Hypothalamus (tissue), 51 donors: Measurements from ENCODE around the gene TPSG1.
"Not testable (repeated sequence)": the region's sequence is repeated elsewhere in the genome, so short reads cannot be mapped to it uniquely, and the experiment has no call there.

Experiments used
- DNase-seq, 51 donors: peaks; one replicate each; lab custom pipeline; 2025; lab: John Stamatoyannopoulos, UW

TPSG1 gene

DNA sequence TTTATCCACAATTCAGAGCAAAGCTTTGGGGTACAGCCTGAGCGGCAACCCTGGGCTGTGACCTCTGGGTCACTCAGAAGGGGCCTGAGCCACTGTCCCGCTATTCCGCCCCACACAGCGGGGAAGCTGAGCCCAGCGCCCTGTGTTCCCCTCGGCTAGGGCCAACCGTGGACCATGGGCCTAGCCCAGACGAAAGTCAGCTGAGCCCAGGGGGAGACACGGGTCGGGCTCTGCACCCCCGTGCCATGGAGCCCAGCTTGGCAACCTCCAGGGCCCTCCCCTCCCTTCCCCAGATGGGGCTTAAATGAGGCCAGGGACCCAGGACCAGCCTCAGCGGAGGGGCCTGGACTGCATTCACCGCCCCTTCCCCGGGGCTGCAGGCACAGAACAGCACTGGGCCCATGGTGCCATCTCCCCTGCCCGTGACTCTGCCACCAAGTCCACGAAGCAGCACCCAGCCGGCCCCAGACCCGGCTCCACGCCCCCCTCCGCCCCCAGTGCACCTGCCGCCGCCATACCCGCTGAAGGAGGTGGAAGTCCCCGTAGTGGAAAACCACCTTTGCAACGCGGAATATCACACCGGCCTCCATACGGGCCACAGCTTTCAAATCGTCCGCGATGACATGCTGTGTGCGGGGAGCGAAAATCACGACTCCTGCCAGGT, 32.6 kb upstream of the TPSG1 start:
- no peak for DNase-seq

DNA sequence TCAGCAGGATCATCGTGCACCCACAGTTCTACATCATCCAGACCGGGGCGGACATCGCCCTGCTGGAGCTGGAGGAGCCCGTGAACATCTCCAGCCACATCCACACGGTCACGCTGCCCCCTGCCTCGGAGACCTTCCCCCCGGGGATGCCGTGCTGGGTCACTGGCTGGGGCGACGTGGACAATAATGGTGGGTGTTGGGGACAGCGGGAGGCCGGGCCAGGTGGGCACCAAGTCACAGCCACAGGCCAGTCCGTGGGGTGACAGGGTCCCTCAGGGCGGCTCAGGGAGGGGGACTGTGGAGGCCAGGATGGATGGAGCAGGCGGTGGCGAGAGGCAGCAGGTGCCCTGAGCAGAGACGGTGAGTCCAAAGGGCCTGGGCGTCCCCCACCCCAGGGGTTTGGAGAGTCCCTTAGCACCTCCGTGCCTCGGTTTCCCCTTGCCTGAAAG, 31.8 kb upstream of the TPSG1 start:
- no peak for DNase-seq

DNA sequence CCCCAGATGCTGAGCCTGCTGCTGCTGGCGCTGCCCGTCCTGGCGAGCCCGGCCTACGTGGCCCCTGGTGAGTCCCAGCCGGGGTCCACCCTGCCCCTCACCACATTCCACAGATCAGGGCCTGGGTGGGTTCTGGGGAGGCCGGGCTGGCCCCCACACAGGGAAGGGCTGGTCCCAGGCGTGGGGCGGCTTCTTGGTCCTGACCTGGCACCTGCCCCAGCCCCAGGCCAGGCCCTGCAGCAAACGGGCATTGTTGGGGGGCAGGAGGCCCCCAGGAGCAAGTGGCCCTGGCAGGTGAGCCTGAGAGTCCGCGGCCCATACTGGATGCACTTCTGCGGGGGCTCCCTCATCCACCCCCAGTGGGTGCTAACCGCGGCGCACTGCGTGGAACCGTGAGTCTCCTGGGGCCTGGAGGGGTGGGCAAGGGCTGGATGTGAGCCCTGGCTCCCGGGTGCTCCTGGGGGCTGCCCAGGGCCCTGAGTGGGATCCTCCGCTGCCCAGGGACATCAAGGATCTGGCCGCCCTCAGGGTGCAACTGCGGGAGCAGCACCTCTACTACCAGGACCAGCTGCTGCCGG, 31.3 kb upstream of the TPSG1 start:
- not testable (repeated sequence) for DNase-seq

DNA sequence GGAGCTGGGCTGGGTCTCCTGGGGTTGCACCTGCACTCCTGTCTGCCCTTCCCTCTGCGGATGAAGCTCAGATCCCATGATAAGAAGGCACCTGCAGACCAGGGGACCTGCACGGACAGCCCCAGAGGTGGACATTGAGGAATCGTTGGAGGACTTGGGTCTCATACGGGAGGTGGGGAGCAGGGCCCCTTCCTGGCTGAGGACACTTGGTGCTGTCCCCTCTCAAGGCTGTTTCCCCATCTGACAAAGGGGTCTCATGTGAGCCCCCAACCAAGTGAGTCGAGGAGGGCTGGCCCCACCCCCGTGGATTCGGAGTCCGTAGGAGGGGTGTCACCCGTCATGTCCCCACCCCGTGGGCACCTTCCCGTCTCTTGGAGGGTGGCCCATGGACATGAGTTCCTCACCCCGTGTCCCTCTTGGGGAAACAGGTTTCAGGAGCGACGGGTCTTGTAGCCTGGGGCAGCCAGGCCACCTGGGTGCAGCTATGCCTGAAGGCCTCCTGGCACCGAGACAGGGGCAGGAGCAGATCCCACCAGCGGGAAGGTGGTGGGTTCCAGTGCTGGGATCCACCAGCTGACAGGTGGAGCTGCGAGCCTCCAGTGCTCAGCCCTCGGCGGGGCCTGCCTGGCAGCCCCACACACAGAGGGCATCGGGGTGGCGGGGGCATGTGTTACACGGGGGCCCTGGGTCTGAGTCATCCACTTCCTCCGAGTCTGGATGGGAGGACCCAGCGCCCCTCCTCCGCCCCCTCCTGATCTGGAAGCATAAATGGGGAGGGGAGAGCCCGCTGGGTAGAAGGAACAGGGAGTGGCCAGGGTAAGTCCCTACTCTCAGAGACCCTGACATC, 30.4 kb upstream of the TPSG1 start, which contains the start of gene TPSD1:
TPSD1 (plus strand) TSS at position 794 of the 847 bp plus-strand sequence. CDS start 212 bp downstream, outside the sequence.
- not testable (repeated sequence) for DNase-seq

DNA sequence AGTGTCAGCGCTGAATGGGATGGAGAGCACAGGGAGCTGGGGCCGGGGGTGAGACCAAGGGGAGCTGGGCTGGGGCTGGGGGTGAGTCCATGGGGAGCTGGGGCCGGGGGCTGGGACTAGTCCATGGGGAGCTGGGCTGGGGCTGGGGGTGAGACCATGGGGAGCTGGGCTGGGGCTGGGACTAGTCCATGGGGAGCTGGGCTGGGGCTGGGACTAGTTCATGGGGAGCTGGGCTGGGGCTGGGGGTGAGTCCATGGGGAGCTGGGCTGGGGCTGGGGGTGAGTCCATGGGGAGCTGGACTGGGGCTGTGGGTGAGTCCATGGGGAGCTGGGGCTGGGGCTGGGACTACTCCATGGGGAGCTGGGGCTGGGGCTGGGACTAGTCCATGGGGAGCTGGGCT, 29.8 kb upstream of the TPSG1 start:
- DNase-seq: not testable (repeated sequence)

DNA sequence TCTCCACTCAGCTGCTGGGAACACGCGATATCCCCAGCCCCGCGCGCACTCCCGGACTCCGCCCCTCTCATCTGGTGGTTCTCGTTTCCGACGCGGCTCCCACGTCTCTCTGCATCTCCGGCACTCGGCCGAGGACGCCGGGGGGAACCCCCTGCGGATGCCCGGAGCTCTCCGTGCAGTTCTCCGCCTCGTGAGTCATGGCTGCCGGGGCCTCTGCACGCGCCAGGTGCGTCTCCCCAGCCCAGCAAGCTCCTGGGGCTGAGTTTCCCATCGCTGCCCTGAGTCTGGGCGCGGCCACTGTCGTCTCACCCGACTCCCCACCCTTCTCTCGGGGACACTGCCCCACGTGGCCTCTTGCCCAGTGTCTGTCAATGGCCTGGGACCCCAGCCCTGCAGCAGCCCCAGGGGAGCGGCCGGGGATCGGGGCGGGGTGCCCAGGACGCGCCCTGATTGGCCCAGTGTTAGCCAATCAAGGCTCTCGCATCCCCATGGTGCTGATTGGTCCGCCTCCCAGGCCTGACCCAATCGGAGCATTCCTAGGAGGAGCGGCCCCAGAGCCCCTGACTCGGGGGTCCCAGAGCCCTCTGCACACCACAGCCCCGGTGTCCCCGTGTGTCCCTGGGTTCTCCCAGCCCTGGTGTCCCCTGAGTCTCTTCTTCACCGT, 28.8 kb upstream of the TPSG1 start:
- DNase-seq: not testable (repeated sequence)

DNA sequence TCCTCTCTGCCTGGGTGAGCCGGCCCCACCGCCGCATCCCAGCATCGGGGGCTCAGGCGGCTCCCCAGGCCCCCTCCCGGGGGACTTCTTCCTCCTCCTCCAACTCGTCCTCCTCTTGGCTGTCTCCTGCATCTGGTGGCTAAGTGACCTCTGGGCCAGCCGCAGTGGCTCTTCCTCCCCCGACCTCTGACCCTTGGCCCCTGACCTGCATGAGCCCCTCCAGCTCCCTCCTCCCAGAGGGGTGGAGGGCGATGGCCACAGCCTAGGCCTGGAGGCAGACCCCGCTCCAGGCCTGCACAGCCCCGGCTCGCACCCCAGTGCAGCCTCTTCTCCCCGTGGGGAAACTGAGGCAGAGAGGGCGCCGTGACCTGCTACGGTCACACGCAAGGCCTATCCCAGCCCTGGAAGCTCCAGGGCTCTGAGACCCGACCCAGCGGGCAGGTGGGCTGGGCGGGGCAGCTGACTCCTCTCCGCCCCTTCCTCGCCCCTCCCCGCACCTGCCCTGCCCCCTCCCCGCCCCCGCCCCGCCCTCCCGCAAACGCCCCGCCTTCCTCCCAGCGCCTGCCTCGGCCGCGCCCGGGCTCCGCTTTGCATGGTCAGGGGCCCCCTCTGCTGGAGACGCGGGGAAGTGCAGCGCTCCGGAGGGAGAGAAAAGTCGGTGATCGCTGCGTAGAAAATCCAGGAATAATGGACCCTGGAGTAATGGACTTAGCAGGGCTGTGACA, 24.1 kb upstream of the TPSG1 start:
- not testable (repeated sequence) for DNase-seq

DNA sequence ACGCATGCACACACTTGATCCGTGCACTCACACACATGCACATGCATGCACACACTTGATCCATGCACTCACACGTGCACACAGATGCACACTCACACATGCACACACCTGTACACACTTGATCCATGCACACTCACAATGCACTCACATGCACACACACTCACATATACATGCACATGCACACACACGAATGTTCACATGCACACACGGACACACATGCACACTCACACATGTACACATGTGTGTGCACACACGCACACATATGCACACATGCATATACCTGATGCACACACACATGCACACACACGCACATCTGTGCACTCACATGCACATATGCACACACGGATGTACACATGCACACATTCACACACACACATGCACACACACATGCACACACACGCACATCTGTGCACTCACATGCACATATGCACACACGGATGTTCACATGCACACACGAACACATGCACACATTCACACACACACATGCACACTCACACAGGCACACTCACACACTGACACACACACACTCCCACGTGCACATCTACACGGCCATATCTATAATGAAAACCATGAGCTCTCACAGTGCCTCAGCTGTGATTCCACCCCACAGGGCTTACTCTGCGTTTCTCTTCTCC, 23.0 kb upstream of the TPSG1 start:
- not testable (repeated sequence) for DNase-seq

DNA sequence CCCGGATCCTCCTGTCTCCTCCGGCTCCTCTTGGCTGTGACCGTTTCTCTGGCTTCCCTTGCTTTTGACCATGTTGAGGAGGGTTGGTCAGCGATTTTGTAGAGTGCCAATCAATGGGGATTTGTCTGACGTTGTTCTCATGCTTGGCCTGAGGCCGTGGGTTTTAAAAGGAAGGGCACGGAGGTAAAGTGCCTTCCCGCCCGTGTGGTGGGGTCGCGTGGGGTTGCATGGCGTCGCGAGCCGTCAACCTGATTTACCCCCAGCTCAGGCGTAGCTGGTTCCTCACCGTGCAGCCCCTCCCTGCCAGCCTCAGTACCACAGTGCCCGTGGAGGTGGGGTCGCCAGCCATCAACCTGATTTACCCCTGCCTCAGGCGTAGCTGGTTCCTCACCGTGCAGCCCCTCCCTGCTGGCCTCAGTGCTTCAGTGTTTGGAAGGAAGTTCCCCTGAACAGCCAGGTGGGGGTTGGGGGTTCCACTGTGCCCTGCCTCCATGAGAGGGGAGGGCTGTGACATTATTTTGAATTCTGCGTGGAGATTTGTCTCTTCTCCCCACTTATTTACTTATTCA, 20.5 kb upstream of the TPSG1 start:
- DNase-seq: no peak

DNA sequence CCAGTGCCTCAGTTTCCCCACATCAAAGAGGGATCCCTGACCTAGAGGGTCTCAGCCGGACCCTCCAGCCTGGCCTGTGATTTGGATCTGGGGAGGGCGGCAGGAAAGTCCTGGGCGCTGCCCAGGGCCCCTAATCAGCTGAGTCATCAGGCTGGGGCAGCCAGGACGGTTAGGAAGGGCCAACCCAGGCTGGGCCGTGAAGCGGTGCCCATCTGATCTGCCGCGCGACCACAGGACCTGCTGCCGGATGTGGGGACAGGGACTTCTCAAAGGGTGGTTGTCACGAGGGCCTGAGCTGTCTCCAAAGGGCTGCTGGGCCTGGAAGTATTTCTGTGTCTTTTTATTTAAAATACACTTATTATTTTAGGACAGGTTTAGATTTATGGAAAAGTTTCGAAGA, 19.8 kb upstream of the TPSG1 start:
- no peak for DNase-seq

DNA sequence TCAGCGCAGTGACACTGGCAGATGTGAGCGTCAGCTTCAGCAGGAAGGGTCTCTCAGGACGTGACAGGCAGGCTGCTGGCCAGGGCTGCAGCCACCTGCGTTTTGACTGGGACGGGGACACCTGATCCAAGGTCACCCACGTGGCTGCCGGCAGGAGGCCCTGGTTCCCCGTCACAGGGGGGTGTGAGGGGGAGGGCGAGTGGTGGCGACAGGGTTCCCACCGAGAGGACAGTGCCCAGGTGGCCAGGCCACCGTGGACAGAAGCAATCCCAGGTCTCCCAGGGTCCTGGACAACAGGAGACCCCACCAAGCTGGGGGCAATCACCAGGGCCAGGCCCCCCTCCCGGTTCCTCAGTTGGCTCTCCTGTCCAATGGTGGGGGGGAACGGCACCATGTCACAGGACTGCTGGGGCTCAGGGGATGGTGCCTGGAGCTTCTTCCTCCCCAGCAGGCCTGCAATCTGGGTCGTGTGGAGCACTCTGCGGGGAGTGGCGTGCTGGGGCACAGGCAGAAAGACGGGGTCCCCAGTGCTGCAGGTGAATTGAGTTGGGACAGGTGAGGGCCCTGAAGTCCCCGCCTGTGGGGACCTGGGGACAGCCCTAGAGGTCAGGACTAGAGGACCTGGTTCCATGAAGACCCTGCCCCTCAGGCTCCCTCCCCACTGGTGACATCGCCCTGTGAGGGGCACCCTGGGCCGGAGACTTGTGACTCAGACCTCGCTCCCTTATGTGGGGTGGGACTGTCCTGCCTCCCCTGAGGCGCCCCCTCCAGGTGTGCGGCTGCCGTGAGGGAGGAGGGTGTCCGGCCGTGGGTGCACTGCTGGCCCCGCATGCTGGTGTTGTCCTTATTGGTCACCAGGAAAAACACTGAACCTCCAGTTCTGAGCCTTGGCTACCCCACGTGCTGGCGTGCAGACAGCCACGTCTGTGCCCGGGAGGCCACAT, 19.1 kb upstream of the TPSG1 start:
- DNase-seq: not testable (repeated sequence)

DNA sequence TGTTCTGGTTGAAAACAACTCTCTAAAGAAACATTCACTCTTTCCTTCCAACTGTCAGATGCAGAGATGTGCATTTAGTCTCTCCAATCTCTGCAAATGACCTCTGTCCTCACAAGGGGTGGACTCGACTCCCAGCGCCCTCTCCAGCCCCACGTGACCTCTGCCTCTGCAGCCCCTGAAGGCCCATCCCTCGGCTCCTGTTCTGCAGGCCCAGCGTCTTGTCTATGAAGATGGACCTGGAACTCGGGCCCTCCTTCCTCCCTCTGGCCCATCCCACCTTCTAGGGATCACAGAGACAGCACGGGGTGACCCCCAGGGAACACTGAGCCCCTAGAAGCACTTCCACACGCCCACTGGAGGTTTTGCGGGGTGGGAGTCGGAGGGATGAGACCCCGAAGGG, 18.3 kb upstream of the TPSG1 start:
- not testable (repeated sequence) for DNase-seq

DNA sequence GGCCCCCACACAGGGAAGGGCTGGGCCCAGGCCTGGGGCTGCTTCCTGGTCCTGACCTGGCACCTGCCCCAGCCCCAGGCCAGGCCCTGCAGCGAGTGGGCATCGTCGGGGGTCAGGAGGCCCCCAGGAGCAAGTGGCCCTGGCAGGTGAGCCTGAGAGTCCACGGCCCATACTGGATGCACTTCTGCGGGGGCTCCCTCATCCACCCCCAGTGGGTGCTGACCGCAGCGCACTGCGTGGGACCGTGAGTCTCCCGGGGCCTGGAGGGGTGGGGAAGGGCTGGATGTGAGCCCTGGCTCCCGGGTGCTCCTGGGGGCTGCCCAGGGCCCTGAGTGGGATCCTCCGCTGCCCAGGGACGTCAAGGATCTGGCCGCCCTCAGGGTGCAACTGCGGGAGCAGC, 16.0 kb upstream of the TPSG1 start:
- not testable (repeated sequence) for DNase-seq

DNA sequence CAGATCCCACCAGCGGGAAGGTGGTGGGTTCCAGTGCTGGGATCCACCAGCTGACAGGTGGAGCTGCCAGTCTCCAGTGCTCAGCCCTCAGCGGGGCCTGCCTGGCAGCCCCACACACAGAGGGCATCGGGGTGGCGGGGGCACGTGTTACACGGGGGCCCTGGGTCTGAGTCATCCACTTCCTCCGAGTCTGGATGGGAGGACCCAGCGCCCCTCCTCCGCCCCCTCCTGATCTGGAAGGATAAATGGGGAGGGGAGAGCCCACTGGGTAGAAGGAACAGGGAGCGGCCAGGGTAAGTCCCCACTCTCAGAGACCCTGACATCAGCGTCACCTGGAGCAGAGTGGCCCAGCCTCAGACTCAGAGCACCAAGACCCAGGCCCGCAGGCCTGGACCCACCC, 15.4 kb upstream of the TPSG1 start, which contains the start of gene TPSAB1:
TPSAB1 (plus strand) TSS at position 270 of the 400 bp plus-strand sequence. CDS start 234 bp downstream, outside the sequence.
- not testable (repeated sequence) for DNase-seq

DNA sequence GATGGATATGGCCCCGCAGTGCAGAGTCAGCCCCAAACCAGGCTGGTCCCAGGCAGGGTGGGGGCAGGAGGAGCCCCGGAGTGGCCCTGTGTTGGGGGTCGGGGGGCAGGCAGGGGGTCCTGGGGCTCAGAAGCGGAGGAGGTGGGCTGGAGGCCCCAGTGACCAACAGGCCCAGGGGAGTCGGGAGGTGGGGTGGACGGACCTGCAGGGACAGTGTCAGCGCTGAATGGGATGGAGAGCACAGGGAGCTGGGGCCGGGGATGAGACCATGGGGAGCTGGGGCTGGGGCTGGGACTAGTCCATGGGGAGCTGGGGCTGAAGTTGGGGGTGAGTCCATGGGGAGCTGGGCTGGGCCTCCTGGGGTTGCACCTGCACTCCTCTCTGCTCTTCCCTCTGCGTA, 14.5 kb upstream of the TPSG1 start:
- not testable (repeated sequence) for DNase-seq

DNA sequence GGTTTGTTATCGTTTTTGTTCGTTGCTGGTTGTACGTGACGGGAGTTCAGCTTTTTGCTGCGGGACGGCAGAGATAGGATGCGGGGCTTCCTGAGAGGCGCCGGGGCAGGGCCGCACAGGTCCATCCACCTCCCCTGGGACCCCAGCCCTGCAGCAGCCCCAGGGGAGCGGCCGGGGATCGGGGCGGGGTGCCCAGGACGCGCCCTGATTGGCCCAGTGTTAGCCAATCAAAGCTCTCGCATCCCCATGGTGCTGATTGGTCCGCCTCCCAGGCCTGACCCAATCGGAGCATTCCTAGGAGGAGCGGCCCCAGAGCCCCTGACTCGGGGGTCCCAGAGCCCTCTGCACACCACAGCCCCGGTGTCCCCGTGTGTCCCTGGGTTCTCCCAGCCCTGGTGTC, 13.8 kb upstream of the TPSG1 start:
- peak in 1 of 51 donors; percentile 24 for DNase-seq

DNA sequence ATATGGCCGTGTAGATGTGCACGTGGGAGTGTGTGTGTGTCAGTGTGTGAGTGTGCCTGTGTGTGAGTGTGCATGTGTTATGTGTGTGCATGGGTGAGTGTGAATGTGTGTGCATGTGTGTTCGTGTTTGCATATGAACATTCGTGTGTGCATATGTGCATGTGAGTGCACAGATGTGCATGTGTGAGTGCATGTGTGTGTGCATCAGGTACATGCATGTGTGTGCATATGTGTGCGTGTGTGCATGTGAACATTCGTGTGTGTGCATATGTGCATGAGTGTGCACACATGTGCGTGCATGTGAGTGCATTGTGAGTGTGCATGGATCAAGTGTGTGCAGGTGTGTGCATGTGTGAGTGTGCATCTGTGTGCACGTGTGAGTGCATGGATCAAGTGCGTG, 12.9 kb upstream of the TPSG1 start:
- no peak for DNase-seq

DNA sequence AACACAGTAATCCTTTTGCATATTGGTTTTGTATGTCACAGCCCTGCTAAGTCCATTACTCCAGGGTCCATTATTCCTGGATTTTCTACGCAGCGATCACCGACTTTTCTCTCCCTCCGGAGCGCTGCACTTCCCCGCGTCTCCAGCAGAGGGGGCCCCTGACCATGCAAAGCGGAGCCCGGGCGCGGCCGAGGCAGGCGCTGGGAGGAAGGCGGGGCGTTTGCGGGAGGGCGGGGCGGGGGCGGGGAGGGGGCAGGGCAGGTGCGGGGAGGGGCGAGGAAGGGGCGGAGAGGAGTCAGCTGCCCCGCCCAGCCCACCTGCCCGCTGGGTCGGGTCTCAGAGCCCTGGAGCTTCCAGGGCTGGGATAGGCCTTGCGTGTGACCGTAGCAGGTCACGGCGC, 11.6 kb upstream of the TPSG1 start:
- not testable (repeated sequence) for DNase-seq
